ACC112 (cell line): ENCODE measurements around the gene RAD51B.
A peak's percentile ranks its signal among the peaks of the same experiment; 100 is the strongest.

Experiments used
- H2AFZ ChIP-seq: fragments of 200-600 bp; sonication (generic); one replicate; pipeline ENCODE4 v1.6.0; 2017; ENCODE audit warnings: antibody characterized with exemption, low read length; ENCODE audit not compliant: unreplicated experiment
- H3K27ac ChIP-seq: fragments of 200-600 bp; sonication (generic); 2 replicates; pipeline ENCODE4 v1.5.1; 2014; ENCODE audit warnings: low read depth, mild to moderate bottlenecking, antibody characterized with exemption, low read length, moderate library complexity
- H3K27me3 ChIP-seq: fragments of 200-600 bp; sonication (generic); 2 replicates; pipeline ENCODE4 v1.6.1; 2014; ENCODE audit warnings: mild to moderate bottlenecking, antibody characterized with exemption, low read length, moderate library complexity, mixed read lengths; ENCODE audit not compliant: insufficient read depth
- H3K36me3 ChIP-seq: fragments of 200-600 bp; sonication (generic); 2 replicates; pipeline ENCODE4 v1.6.1; 2016; ENCODE audit warnings: mild to moderate bottlenecking, antibody characterized with exemption, low read length, moderate library complexity, mixed read lengths; ENCODE audit not compliant: insufficient read depth
- H3K4me1 ChIP-seq: fragments of 200-600 bp; sonication (generic); one replicate; pipeline ENCODE4 v1.6.1; 2016; ENCODE audit warnings: low read length, mixed read lengths; ENCODE audit not compliant: insufficient read depth, unreplicated experiment, control insufficient read depth
- H3K4me3 ChIP-seq: fragments of 200-600 bp; sonication (generic); 2 replicates; pipeline ENCODE4 v1.5.1; 2014; ENCODE audit warnings: mild to moderate bottlenecking, low read depth, low read length
- H3K79me2 ChIP-seq: fragments of 200-600 bp; sonication (generic); one replicate; pipeline ENCODE4 v1.6.0; 2016; ENCODE audit warnings: low read length; ENCODE audit not compliant: control insufficient read depth, unreplicated experiment, insufficient read depth

RAD51B gene

DNA sequence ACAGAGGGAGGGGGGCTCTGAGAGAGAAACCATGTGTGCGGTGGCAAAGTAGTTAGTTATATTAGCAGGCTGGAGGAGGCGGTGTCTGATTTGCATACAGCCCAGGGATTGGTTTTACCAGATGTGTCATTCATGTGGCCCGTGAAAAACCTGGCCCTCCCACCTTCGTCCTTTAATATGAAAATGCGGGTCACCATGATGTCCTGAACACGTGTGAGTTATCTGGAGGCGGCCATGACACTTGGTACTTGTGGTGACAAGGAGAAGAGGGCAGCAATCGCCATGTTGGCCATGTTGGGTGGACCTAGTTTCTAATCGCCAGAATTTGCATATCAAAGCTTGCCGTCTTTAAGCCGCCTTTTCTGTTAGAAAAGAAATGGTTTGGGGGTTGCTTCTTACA is 108.8 kb downstream of the RAD51B start:
- H3K79me2 ChIP-seq, result no peaks in the 10 kb centered on the region
- no peak overlapping the region for H3K27ac ChIP-seq
- H3K27me3 ChIP-seq, result no peaks in the 10 kb centered on the region
- H3K36me3 ChIP-seq, result no peaks in the 10 kb centered on the region
- no peaks in the 10 kb centered on the region for H3K4me1 ChIP-seq
- H2AFZ ChIP-seq, result no peak overlapping the region
- no peak overlapping the region for H3K4me3 ChIP-seq

DNA sequence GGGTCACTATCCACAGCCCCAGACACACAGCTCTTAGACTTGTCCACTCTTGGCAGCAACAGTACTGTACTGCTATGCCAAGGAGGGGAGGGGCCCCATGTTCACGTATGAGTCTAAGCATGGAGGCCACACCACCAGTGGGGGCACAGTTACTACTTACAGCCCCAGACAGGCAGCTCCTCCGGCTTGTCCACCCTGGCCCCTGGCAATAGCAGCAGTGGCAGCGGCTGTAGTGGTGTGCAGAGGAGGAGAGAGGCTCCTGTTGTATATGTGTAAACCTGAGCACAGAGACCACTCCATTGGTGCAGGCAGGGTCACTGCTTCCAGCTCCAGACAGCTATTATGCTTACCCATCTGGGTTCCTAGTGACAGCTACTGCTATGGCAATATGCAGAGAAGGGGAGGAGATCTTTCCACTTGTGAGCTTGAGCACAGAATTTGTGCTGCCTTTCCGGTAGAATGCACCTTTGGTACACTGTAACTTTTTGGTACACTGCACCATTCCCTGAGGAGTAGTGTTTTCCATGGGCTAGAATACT is 113.2 kb downstream of the RAD51B start:
- H3K4me1 ChIP-seq, result peaks cover 16% of the 10 kb centered on the region
- no peak overlapping the region for H3K4me3 ChIP-seq
- no peaks in the 10 kb centered on the region for H3K27me3 ChIP-seq
- no peaks in the 10 kb centered on the region for H3K79me2 ChIP-seq
- no peak overlapping the region for H3K27ac ChIP-seq
- H3K36me3 ChIP-seq, result no peaks in the 10 kb centered on the region
- no peak overlapping the region for H2AFZ ChIP-seq

DNA sequence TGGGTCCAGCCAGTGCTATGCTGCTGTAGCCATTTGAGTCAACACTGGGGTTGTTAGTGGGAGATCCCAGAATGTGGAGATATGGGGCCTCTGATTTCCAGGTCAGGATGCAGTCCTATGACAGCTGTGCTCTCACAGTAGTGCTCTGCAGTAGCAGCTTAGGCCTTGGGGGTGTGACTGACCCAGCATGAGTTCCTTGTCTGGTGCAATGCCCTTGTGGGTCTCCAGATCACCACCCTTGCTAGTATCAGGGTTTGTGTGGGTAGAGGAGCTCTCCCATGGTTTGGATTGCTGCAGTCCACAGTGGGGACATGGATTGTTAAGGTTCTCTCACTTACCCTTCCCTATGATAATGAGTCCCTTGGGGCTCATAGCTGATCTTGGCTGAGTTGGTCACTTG is 113.7 kb downstream of the RAD51B start:
- no peaks in the 10 kb centered on the region for H3K27me3 ChIP-seq
- no peak overlapping the region for H2AFZ ChIP-seq
- H3K4me3 ChIP-seq, result no peak overlapping the region
- no peaks in the 10 kb centered on the region for H3K36me3 ChIP-seq
- H3K4me1 ChIP-seq, result peaks cover 21% of the 10 kb centered on the region
- H3K79me2 ChIP-seq, result no peaks in the 10 kb centered on the region
- H3K27ac ChIP-seq, result no peak overlapping the region

DNA sequence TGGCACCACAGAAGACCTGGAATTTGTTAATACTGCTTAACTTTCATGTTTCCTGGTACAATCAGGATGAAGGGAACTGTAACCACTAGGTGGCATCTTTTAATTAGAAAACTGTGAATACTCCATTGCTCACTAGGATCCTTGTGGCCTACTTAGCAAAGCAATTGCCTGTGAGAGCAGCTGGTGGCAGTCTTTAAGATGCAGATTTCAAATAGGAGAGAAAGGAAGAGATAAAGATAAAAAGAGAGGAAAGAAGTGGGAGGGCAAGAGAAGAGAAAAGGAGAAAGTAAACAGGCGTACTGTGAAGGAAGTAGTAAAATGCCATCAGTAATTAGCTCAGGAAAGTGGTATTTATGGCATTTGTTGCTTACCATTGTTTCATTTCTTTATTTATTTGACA is 114.5 kb downstream of the RAD51B start:
- H3K4me3 ChIP-seq, result no peak overlapping the region
- H3K36me3 ChIP-seq, result no peaks in the 10 kb centered on the region
- H3K79me2 ChIP-seq, result no peaks in the 10 kb centered on the region
- peak overlapping the region; percentile 85 for H2AFZ ChIP-seq
- H3K27me3 ChIP-seq, result no peaks in the 10 kb centered on the region
- peaks cover 29% of the 10 kb centered on the region for H3K4me1 ChIP-seq
- no peak overlapping the region for H3K27ac ChIP-seq

DNA sequence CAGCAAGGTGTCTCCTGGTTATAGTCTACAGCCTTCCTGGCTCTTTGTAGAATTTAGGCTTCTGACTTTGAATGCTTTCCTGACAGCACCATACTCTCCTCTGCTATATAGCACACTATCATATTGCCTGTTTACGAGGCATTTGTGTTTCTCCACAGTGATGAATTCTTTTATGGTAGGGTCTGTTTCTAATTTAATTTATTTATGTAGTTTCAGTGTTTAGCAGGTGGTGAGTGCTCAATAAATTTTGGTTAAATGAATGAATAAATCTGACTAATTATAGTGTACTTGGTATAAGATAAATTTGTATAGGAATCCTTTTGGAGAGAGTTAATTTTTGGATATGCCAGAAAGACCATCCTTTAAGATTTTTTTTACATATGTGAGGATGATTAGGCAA is 115.3 kb downstream of the RAD51B start:
- no peak overlapping the region for H2AFZ ChIP-seq
- no peak overlapping the region for H3K27ac ChIP-seq
- H3K4me1 ChIP-seq, result peaks cover 29% of the 10 kb centered on the region
- no peak overlapping the region for H3K4me3 ChIP-seq
- no peaks in the 10 kb centered on the region for H3K27me3 ChIP-seq
- no peaks in the 10 kb centered on the region for H3K36me3 ChIP-seq
- no peaks in the 10 kb centered on the region for H3K79me2 ChIP-seq

DNA sequence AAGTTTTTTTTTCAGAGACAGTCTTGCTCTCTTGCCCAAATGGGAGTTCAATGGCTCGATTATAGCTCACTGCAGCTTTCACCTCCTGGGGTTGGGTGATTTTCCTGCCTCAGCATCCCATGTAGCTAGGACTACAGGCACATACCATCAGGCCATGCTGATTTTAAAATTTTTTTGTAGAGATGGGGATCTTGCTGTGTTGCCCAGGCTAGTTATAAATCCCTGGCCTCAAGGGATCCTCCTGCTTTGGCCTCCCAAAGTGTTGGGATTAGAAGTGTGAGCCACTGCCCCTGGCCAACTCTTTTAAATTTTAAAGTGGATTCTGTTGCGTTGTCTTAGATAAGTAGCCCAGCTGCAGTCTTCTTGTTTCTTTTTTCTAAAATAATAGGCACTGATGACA is 115.8 kb downstream of the RAD51B start:
- H3K36me3 ChIP-seq, result no peaks in the 10 kb centered on the region
- H2AFZ ChIP-seq, result no peak overlapping the region
- peaks cover 33% of the 10 kb centered on the region for H3K4me1 ChIP-seq
- H3K27me3 ChIP-seq, result no peaks in the 10 kb centered on the region
- H3K79me2 ChIP-seq, result no peaks in the 10 kb centered on the region
- H3K27ac ChIP-seq, result no peak overlapping the region
- no peak overlapping the region for H3K4me3 ChIP-seq

DNA sequence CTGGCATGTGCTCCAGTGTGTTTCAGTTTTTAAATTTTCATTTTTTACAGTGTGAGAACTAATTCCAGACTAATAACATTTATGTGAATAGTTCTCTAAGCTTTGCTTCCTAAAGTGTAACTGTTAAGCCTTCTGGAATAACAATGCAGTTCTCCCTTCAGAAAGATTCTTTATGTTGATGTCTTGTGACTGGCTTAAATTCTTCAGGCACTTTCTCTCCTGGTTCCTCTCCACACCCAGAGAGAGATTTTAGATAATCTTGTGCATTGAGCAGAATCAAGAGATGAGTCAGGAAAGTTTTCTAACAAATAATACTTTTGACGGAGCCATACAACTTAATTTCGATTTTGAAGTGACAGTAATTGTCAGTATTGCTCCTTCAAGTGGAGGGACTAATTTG is 118.5 kb downstream of the RAD51B start:
- peaks cover 57% of the 10 kb centered on the region for H3K4me1 ChIP-seq
- H3K27me3 ChIP-seq, result no peaks in the 10 kb centered on the region
- H3K27ac ChIP-seq, result no peak overlapping the region
- no peak overlapping the region for H2AFZ ChIP-seq
- H3K4me3 ChIP-seq, result no peak overlapping the region
- no peaks in the 10 kb centered on the region for H3K36me3 ChIP-seq
- peaks cover 3% of the 10 kb centered on the region for H3K79me2 ChIP-seq

DNA sequence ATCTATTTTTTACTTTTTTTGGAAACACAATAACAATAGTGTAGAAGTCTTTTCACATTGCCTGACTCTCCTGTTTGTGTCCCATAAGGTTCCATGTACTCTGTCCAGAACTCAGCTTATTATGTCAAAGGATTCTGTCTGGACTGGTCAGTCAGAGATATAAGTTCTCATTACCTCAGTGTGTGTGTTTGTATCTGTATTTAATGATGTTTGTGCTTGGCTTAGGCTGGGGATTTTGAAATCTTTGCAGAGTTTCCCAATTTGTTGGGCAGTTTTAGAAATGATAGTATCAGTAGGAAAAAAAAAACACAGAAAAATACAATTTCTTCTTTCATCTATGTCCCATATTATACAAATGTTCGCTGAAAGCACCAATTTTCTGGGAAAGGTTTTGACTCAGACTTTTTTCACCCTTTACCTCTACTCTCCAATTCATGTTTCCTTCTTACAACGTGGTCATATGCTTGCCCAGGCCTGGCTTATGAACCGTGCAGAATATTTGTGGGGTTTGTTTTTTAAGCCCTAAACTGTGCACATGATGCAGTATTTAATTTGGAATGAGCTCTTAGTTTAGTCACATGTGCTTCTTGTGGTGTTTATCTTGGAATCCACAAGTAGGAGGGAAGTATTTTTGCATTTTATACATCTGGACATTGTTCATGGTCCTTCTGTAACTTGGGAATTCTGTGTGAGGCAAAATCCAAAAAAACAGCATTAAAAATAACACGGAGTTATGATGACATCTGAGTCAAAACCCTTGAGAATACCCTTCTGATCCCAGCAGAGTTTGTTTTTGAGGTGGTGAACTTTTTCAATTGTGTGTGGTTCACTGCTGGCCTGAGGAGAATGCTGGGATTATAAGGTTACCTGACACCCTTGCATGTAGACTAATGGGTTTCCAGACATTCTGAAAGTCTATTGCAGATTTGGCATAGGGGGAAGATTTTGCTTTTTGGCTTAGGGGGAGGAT is 121.2 kb downstream of the RAD51B start:
- no peaks in the 10 kb centered on the region for H3K36me3 ChIP-seq
- no peaks in the 10 kb centered on the region for H3K27me3 ChIP-seq
- H3K27ac ChIP-seq, result peak overlapping the region; percentile 82
- H2AFZ ChIP-seq, result no peak overlapping the region
- peaks cover 3% of the 10 kb centered on the region for H3K79me2 ChIP-seq
- peaks cover 61% of the 10 kb centered on the region for H3K4me1 ChIP-seq
- H3K4me3 ChIP-seq, result peak overlapping the region; percentile 12

DNA sequence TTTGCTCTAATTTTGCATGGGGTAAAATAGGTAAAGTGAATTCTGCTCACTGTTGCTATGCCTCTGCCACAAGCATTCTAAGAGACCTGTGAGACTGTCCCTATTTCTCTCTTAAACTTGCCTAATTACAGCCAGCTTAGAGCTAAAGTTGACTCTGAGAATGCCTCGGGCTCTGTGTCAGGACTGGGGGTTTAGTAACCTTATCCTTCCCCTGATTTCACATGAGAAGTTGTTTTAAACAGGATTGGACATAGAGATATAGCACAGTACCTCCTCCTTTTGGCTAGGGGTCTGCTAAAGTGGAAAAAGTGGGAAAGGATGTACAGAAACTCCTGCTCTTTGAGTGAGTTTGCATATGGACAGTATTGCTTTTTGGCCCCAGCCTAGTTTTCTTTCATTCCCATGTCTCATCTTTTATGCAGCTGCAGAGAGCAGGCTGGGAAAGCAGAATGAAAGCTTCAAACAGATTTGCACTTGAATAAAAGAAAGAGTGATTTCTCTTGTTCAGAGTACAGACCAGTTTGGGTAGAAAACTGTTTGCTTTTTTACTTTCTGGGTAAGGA is 122.0 kb downstream of the RAD51B start:
- H3K79me2 ChIP-seq, result peaks cover 3% of the 10 kb centered on the region
- H2AFZ ChIP-seq, result no peak overlapping the region
- peak overlapping the region; percentile 12 for H3K4me3 ChIP-seq
- no peaks in the 10 kb centered on the region for H3K27me3 ChIP-seq
- no peaks in the 10 kb centered on the region for H3K36me3 ChIP-seq
- H3K27ac ChIP-seq, result peak overlapping the region; percentile 82
- peaks cover 61% of the 10 kb centered on the region for H3K4me1 ChIP-seq

DNA sequence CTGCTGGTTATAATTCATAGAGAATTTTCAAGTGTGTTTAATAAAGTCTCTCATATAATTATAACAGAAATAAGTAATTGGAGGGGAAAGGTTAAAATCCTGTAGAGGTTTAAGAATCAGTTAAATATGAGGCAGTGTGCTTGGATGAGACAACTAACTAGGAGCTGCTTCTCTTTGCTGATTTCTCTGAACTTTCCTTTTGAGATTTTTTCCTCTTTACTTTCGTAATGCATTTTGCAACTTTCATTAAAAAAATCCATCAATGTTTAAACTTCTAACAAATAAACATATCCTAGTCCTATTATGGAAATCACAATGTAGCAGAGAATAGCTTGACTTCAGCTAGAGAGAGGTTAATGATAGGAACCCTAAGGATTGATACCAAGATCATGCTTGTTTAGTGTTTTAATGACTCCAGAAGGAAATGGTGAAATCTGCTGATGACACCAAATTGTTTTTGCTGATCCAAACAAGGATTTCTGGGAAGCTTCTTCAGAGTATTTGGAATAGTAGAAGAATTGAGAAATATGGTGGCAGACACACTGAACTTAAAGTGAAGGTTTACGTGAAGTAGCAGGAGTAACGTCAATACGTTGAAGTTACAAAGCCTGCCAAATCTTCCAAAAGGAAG is 122.6 kb downstream of the RAD51B start:
- Histone ChIP-seq H3K27me3 (no peaks in the 10 kb centered on the region), H3K4me1 (peaks cover 59% of the 10 kb centered on the region), H2AFZ (no peak overlapping the region), H3K79me2 (peaks cover 3% of the 10 kb centered on the region), H3K36me3 (no peaks in the 10 kb centered on the region), H3K4me3 (0 out of 2 replicates have a peak overlapping the region, but pooled peaks have one; percentile 12), H3K27ac (peak overlapping the region; percentile 82)
